Activated CD8-positive, alpha-beta memory T cell treated with anti-CD3 and anti-CD28 coated beads, Interleukin-2, amount 50 U/mL, for 1 hour (primary cell): ENCODE data around the gene ANKRD62.

Experiments
- DNase-seq: peaks from one replicate; pipeline ENCODE4 v3.0.0-alpha.2; 2020; ENCODE audit errors: extremely low read depth

ANKRD62 gene

DNA sequence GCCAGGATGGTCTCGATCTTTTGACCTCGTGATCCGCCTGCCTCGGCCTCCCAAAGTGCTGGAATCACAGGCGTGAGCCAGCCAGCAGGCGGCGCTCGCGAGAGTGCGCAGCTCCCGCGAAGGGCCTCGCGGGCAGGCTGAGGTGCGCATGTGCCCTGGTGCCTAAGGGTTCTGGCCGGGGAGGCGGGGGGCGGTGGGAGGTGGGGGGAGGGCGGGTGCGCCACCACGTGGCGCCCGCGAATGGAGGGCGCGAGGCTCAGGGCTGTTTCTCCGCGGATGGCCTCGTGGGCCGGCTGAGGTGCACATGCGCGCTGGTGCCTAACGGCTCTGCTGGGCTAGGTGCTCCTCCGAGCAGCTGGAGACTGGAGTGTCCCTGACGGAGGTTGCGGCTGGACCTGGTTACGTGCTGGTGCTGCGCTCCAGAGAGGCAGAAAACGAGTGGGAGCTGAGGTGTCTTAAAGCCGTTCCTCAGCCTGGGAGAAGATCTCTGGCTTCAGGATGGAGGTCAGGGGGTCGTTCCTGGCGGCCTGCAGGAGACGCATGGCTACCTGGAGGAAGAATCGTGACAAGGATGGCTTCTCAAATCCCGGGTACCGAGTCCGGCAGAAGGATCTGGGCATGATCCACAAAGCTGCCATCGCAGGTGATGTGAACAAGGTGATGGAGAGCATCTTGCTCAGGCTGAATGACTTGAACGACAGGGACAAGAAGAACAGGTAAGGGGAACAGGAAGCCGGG is at the start of gene ANKRD62:
ANKRD62 (plus strand) TSS at position 324 of the 738 bp plus-strand sequence; CDS start at position 499, 175 bp downstream.
- no peak for DNase-seq

DNA sequence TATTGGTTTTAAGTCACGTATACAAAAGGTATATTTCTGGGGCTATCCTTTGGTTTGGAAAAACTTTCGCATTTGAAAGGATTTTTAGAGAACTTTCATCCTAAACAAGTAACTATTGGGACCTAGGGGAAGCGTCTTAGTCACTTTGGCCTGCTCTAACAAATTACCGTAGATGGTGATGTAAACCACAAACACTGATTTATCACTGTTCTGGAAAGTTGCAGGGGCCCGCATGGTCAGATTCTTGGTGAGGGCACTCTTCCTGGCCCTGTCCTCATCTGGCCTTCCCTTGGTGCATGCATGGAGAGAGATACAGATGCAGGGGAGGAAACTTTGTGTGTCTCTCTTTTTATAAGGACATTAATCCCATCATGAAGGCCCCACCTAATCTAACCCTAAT is 49.1 kb upstream of the ANKRD62 start:
- DNase-seq = no peak

DNA sequence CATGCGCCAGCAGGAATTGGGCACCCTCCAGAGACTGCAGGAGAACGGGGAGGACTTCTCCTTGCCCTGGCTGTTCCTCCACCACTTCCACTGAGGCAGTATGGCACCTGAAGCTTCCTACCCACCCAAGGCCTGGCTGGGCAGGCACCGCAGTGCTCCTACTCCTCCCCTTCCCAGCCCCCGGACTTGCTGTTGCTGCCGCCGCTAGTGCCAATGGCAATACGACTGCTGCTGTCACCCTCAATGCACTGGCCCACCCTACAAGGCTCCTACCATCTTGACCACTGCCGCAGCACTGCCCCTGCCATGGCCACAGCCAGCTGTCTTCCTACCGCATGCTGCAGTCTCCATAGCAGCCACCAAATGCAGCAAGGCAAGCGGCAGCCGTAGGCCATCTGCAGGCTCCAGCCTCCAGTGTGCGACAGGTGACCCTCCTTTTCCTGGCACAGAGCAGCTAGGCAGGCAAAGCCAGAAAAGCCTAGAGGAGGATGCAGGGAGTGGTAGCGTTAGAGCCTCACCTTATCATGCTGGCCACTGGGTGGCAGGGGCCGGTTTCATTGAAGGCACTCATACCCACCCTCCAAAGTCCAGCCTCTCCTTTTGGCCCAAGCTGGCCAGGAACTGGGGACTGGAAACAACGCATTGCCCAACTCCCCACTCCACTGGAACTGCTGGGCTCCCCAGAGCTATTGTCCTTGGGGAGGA is 47.4 kb upstream of the ANKRD62 start:
- no peak for DNase-seq

DNA sequence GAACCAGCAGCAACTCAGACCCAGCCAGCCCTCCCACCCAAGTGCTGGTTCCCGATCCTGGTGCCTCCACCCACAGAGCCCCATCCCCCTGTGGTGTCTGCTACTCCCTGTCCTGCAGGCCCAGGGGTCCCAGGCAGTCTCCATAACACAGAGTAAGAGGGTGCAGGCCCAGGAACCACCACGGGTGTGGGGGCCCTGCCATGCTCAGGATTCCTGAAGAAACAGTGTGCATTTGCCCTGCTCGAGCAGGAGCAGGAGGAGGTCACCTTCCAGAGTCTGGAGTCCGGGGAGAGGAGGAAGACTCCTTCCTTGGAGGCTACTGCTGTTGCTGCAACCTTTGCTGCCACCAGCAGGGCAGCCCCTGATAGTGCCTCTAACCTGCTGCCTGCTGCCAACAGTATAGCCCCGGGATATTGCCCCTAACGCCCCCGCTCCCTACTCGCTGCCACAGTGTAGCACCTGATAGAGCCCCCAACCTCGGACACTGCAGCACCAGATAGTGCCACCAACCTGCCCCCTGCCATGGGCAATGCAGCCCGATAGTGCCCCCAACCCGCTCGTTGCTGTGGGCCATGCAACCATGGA is 46.8 kb upstream of the ANKRD62 start:
- DNase-seq = no peak

DNA sequence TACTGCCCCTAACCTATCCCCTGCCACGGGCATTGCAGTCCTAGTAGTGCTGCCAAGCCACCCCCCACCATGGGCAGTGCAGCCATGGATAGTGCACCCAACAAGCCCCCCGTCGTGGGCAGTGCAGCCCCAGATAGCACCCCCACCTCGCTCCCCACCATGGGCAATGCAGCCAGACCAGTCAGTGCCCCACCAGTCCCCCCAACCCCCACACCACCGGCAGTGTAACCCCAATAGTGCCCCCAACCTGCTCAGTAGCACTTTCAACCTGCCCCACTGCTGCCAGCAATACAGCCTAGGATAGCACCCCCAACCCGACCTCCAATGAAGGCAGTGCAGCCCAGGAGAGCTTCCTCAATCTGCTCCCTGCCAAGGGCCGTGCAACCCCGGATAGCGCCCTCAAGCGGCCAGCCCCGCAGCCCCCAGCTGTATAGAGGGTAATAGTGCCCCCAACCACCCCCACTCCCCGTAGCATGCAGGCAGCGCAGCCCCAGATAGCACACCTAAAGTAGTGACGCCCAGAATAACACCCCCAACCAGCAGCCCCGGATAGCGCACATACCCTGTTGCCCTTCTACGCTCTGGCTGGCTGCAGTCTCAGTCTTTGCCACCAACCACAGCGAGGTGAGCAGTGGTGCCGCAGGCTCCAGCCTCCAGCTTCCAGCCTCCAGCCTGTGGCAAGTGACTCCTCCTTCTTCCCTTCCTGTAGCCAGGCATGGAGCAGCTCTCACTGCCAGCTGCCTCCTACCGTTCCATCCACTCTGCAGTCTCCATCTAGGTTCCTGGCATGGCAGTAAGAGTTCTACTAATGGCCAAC is 45.4 kb upstream of the ANKRD62 start:
- DNase-seq = no peak

DNA sequence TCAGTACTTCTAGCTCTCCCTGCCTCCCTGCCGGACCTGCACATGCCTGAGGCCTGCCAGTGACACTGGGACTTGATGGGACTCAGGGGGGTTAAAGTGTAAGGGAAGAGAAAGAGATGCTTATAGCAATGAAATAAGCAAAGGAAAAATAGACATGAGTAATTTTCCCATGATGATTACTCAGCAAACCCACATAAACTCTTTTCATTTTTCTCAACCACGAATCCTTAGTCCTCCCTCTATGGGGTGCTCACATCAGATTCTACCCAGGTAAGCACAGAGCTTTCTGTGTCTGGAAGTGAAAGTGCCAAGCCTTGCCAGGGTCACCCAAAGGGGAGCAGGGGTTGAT is 44.8 kb upstream of the ANKRD62 start:
- no peak for DNase-seq

DNA sequence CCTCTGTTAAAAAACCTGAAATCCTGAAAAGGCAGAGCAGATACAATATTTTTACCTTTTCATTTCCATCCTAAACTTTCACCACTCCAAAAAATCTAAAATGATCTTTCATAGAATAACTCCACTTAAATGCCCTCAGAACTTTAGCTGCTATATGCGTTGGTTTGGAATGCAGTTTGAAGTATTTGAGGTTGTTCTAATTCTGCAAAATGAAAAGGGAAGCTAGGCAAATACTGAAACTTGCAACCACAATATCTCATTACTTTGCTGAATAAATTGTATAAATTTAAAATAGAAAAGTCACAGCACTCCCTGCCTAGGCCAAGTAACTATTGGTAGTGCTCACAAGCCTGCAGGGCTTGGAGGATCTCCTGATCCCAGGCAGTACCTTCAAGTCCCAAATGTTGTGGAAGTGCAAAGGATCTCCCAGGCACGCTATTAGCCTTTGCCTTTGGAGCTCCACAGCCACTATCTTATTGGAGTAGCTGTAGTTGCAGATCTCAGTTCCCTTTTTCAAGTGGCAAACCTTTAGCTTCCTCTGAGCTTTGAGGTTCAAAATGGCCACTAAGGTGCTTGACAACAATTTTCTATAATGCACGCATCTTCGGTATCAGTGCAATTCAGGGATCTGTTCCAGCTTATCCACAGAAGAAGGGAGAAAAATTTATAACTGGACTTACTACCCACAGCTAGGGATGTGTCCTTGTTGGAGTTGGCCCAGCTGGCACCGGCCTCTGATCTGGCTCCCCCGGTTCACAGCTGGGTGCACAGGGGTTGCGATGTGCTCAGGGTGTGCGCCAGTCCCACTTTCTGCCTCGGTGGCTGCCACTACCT is 43.4 kb upstream of the ANKRD62 start:
- no peak for DNase-seq

DNA sequence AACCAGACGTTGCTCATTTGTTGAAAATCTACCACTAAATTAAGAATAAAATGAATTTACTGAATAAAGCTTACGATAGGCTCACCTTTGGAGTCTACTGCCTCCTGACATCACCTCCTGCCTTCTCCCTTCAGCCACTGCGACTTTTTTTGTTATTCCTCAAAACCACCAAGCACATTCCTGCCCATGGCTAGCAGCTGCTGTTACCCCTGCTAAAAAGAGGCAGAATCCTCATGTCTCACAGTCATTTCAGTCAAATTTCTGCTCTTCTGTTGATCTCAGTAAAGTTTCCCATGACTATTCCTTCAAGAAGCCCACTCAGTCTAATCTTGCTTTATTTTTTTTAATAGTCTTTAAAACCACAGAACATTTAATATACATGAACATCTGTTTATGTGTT is 40.8 kb upstream of the ANKRD62 start:
- no peak for DNase-seq

DNA sequence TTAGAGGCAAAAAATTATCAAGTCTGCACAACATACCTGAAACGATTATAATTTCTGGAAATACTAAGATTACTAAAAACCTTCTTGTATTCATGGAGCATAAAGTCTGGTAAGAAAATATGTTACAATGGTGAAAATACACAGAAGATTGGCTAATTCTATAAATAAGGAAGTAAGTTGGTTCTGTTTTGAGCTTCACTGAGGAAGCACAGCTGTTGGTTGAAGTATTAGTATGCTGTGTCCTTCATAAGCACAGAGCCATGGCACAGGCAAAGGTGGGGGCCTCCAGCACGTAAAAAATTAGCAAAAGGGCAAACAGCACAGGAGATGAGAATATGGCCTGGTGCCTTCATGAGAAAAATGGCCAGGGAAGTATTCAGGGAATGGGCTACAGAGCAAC is 40.4 kb upstream of the ANKRD62 start:
- DNase-seq = no peak

DNA sequence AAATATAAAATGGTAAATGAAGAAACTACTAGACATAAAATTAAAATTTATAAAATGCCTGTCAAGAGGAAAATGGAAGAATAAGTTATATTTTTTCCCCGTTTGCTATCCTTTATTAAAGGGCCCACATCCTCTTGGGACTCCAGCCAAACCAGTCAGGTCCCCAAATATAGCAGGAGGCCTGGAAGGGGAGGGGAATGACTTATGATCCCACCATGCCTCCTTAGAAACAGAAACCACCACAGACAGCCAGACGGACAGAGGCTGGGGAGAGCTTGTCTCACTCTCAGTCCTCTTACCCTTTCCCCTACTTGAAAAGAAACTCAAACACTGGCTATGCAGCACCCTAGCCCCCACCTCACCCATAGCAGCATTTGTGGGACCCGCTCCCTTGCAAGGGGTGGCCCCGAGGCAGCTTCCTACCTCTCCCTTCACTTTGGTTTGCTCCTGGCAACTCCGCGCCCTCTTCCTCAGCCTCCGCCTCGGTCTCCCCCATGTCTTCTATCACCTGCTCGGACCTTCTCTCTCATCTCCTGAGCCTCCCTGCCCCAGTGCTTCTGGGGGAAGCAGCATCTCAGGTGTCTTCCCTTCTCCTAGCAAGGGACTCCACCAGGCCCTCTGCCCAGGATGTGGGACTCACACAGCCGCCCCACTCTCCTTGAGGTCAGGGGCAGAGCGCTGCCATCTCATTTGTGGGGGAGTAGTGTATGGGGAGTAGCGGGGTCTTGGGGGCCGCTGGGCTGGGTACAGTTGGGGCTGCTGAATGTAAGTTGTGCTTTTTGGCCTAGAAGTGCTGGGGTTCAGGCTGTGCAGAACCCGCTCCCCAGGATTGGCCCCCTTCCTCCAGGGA is 37.4 kb upstream of the ANKRD62 start:
- no peak for DNase-seq

DNA sequence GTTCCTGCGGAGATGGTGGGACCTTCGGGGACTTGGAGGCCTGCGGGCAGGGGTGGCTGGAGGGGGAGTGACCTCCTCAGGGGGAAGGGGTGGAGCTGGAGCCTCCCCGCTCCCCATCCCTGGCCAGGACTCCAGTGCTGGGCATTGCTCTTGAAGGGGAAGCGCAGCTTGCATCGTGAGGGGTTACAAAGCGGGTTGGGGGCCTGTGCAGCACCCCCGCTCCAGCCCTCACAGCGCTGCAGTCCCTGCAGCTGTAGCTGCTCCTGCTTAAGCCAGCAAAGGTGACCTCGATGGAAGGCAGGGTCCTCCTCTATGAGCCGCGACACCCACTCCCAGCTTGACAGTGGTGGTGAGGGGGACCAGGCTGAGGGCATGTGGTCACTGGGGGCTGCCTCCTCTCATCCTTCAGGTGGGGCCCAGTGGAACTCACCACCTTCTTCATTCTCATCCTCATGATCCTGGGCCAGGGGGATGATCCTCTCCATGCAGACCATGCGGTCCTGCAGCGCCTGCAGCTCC is 36.7 kb upstream of the ANKRD62 start:
- DNase-seq = no peak

DNA sequence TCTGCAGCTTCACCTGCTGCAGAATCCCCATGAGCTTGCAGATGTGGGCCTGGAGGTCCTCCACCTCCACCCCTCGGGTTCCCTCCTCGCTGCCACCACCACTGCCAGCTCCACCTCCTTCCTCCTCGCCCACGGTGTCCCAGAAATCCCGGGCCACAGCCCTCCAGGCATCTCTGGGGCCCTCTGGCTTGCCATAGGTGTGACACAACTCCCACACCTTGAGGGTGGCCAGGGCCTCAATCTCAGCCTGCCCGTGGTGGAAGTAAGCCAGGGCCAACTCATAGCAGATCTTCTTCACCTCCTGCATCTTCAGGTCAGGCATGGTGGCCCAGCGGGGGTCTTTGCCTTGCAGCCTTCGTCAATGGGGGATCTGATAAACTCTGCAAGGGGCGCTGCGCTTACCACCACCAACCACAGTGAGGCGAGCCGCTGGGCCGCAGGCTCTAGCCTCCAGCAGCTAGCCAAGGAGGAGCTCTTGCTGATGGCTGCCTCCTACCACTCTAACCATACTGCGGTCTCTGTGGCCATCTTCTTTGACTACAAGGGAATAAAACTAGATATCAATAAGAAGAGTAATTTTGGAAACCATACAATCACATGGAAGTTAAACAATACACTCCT is 36.1 kb upstream of the ANKRD62 start:
- no peak for DNase-seq

DNA sequence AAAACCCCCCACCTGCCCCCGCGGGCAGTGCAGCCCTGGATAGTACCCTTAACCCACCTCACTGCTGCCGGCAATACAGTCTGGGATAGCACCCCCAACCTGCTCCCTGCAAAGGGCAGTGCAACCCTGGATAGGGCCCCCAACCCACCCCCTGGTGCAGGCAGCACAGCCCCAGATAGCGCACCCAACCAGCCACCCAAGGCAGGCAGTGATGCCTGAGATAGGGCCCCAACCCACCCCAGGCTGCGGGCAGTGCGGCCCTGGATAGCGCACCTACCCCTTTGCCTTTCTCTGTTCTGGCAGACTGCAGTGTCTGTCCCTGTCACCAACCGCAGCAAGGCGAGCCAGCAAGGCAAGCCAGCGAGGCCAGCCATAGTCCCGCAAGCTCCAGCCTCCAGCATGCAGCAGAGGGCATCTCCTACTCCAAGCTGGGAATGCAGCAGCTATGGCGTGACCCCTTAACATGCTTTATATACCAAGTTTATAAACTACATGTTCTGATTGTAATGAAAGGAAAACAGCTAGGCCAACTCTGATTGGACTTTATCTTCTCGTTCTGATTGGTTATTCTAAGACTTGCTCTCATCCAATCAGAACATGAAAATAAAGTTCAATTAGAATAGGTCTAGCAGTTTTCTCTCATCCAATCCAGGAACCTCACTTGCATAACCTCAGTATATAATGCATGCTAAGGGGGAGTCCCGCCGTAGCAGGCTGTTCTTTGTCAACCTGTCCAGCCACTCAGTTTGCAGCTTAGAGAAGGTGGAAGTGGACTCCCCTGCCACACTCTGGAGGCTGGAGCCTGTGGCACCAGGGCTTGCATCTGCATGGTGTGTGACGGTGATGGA is 34.1 kb upstream of the ANKRD62 start:
- DNase-seq = no peak

DNA sequence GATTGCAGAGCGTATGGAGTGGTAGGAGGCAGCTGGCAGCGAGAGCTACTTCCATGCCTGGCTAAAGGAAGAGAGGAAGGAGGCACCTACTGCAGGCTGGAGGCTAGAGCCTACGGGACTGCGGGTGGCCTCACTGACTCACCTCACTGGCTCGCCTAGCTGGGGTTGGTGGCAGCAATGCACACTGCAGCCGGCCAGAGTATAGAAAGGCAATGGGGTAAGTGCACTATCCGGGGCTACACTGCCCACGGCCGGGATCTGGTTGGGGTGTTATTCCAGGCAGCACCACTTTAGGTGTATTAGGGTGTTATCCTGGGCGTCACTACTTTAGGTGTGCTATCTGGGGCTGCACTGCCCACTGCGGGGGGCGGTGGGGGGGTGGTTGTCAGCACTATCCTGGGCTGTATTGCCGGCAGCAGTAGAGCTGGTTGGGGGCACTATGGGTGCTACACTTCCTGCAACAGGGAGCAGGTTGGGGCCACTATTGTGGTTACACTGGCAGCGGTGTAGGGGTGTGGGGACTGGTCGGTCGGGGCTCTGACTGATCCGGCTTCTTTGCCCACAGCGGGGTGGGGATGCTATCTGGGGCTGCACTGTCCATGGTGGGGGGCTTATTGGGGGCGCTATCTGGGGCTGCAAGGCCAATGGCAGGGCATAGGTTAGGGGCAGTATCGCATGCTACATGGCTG is 33.3 kb upstream of the ANKRD62 start:
- no peak for DNase-seq

DNA sequence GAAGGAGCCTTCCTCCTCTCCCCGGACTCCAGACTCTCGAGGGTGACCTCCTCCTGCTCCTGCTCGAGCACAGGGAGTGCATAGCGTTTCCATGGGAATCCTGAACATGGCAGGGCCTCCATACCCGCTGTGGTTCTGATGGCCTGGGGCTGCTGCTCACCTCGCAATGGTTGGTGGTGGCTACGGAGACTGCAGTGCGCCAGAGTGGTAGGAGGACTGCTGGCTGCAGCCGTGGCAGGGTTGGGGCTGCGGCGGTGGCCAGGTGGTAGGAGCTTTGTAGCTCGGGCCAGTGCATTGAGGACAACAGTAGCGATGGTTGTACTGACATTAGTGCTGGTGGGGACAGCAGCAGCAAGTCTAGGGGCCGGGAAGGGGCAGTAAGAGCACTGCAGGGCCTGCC is 32.0 kb upstream of the ANKRD62 start:
- DNase-seq = no peak

DNA sequence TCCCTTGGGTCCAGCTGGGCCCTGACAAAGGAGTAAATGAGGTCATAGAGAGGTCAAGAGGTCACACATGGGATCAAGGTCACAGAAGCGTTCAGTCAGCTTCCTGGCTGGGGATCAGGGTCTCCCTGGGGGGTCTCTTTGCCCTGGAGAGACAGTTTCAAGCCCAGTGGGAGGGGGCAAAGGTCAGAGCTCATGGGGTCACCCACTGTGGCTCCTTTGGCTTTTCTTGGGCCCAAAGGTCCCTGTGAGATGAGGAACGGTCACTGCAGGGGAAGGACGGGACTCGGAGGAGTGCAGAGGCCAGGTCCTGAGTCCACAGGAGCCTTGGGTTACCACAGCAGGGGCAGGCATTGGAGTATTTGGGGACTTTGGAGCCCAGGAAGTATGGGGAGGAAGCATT is 30.7 kb upstream of the ANKRD62 start:
- DNase-seq = no peak

DNA sequence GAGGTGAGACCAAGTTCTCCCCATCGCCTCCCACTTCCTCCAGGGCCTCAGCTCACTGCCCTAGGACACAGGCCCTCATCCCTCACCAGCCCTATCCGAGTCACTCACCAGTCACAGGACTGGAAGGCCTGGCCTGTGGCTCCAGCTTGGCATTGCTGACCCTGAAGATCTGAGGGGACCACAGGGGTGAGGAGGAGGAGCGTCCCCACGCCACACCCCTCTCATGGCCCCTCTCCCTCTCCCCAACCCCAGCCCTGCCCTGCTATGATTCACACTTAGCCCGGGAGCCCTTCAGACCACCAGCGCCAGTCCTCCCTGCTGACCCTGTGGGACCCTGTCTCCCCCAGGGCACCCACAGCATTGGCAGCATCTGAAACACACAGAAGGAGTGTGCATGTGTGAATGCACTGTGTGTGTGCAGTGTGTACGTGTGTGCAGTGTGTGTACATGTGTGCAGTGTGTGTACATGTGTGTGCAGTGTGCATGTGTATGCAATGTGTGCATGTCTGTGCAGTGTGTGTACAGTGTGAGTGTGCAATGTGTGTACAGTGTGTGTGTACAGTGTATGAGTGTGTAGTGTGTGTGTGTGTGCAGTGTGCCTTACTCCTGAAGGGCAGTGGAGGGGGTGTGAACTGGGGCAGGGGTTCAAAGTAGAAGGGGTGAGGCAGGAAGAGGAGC is 29.4 kb upstream of the ANKRD62 start:
- no peak for DNase-seq

DNA sequence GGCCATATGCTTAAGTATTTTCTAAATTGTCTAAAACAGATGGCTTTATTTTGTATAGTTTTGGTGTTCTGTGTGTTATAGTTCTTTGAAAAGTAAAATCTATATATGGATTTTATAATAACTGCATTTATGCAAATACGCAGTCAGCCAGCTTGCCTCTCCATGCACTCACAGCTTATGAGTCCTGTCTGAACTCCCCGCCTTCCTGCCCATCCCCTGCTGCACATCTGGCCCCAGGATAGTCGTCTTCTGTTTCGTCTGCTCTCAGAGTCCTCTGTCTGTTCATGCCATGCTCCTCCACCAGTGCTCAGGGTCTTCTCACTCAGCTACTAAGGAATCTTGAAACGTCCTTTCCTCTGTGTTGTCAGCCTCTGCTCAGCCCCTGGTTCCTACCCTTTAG is 28.2 kb upstream of the ANKRD62 start:
- no peak for DNase-seq
